CD4-positive, alpha-beta T cell treated with Interleukin-21 for 1 hour (primary cell): ENCODE measurements around the gene HPRT1.

Experiments used
- DNase-seq: peaks from one replicate; pipeline ENCODE4 v3.0.0-alpha.2; 2020

Gene HPRT1

DNA sequence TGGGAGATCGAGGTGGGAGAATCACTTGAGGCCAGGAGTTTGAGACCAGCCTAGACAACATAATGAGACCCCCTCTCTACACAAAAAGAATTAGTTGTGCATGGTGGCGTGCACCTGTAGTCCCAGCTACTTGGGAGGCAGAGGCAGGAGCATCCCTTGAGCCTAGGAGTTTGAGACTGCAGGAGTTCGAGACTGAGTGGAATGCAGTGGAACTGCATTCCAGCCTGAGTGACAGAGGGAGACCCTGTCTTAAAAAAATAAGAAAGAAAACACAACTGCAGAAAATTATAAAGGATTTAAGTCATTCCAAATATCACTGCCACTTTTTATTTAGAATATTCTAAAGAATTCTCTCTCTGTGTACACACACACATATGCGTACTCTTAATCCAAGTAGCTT, 18.4 kb downstream of the HPRT1 start:
- DNase-seq: no peak

DNA sequence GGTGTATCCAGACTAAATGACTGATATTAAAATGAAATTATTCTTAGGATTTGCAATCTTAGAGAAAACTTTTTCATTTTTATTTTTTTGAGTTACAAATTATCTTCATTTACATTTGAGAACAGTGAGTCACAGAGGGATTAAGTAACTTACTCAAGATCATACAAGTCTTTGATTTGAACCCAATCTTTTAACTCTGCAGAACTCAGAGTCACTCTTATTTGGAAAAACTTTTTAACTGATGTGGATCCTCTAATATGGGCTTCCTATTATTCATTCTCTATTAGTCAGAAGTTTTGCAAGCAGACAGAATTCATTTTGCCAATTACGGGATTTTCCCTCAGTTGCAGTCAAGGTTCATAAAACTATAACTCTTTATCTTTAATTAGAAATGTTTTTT, 20.1 kb downstream of the HPRT1 start:
- no peak for DNase-seq

DNA sequence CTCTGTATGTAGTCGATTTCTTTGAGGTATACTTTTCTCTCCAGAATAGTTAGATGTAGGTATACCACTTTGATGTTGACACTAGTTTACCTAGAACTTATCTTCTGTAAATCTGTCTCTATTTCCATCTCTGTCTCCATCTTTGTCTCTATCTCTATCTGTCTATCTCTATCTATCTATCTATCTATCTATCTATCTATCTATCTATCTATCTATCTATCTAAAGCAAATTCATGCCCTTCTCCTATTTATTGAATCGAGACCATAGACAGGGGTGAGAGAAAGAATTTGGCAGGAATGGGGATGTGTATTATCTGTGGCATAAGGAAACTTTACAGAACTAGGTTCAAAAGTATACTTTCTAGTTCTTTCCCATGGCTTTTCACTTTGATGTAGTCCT, 21.4 kb downstream of the HPRT1 start:
- DNase-seq: no peak

DNA sequence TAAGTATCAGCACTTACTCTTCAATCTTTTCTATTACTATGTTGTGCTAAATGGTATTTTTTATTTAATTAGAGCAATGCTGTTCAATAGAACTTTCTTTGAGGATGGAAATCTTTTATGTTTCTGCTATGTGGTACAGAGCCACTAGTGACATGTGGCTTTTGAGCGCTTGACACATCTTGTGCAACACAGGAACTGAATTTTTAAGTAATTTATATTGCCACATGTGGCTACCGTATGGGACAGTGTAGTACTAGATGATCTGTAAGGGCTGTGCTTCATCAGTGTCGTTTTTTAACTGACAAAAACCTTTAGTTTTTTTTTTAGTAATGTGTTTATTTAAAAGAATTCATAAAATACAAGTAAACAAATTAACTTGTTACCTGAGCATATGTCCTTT, 22.4 kb downstream of the HPRT1 start:
- no peak for DNase-seq

DNA sequence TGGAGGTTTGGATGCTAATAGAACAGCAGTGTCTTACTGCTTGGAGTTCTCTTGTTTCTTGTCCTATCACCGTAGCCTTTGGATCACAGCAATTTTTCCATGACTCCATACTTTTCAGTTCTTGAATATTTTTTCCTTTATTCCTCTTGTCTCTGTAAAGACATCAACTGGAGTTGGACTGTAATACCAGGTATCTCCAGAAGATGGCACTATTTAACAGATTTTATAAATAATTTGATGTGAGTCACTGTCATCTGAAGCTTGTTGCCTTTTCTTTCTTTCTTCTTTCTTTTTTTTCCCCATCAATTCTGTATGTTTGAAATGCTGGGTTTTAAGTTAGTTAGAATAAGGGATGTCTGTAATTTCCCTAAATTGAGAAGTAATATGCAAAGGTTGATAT, 24.1 kb downstream of the HPRT1 start:
- peak; percentile 45 for DNase-seq

DNA sequence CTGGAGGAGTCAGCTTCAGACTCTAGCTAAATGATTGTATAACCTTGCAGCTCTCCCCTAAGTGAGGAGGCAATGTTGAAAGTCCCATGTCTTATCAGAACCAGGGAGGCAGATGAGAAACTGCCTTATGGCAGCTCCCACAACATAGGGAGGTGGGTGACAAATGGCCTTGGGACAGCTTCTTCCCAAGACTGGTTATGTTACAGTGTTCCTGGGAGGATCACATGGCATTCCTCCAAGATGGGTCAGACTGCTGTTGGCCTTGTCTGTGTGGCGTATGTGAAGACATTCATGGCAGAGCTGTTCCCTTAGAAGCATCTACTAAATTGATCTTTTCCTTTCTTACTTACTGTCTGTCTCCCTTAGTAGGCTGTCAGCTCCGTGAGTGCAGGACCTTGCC, 42.0 kb downstream of the HPRT1 start:
- DNase-seq: no peak

DNA sequence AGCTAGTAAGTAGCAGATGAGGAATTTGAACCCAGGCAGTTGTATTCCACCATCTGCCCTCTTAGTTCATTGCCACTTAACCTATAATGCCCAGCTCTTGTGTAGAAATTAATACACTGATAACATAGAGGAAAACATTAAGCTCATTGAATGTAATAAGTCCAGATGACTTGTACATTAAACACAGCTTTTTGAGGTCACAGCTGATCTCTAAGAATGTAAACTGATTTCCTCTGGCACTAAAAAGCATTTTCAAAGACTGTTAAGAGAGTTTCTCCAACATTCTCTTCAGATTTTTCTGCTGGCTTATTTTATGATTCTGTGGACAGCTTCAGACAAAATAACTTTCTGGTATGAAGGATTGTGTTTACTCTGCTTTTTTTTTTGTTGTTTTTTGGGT, 42.7 kb downstream of the HPRT1 start:
- no peak for DNase-seq

DNA sequence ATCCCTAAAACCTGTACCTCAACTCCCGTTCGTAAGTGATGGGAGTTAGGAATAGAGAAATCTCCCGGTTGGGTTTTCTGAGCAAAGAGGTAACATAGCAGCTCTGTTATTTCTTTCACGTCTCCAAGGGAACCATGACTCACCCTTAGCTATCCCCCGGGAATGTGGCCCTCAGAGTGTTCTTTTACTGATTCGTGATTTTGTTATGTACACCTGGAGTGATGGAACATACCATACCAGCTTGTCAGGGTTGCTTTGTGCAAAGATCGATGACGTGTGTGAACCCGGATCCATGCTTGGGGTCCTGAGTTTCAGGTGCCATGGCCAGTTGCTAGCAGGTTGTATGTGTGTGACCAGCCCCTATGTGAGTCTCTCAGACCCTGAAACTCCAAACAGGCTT, 52.6 kb downstream of the HPRT1 start:
- no peak for DNase-seq

DNA sequence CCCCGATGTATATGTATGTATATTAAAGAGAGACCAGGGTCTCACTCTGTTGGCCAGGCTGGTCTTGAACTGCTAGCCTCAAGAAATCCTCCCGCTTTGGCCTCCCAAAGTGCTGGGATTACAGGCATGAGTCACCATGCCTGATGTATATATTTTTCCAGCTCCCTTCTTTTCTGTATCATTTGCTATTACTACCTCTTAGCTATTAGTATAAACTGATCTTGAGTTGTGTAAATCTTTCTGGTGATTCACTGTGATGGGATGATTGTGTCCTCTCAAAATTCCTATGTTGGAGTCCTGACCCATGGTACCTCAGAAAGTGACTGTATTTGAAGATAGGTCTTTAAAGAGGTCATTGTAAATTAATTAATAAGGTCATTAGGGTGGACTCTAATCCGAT, 53.1 kb downstream of the HPRT1 start:
- no peak for DNase-seq

DNA sequence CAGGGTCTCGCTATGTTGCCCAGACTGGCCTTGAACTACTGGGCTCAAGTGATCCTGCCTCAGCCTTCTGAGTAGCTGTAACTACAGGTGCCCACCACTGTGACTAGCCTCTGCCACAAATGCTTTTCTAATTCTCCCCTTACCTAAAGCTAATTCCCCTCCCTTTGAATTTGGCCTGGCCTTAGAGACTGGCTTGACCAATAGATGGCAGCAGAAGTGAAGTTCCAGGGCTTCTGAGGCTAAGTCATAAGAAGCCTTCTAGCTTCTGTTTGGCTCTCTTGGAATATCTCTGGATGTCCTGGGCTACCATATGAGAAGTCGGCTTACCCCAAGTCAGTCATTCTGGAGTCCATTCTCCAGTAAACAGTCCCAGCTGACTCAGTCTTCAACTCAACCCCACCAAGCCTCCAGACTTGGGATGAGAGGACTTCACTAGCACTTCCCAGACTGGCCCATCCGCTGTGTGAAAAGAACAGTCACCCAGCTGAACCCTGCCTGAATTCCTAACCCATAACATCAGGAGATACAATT, 61.0 kb downstream of the HPRT1 start:
- peak; percentile 11 for DNase-seq

DNA sequence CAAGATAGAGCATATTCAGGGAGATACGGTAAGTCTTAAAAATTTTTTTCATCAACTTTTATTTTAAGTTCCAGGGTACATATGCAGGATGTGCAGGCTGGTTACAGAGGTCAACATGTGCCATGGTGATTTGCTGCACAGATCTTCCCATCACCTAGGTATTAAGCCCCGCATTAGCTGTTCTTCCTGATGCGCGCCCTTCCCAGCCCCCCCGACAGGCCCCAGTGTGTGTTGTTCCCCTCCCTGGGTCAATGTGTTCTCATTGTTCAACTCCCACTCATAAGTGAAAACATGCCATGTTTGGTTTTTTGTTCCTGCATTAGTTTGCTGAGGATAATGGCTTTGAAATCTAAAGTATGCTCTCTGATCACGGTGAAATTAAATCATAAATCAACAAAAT, 64.2 kb downstream of the HPRT1 start:
- DNase-seq: no peak

DNA sequence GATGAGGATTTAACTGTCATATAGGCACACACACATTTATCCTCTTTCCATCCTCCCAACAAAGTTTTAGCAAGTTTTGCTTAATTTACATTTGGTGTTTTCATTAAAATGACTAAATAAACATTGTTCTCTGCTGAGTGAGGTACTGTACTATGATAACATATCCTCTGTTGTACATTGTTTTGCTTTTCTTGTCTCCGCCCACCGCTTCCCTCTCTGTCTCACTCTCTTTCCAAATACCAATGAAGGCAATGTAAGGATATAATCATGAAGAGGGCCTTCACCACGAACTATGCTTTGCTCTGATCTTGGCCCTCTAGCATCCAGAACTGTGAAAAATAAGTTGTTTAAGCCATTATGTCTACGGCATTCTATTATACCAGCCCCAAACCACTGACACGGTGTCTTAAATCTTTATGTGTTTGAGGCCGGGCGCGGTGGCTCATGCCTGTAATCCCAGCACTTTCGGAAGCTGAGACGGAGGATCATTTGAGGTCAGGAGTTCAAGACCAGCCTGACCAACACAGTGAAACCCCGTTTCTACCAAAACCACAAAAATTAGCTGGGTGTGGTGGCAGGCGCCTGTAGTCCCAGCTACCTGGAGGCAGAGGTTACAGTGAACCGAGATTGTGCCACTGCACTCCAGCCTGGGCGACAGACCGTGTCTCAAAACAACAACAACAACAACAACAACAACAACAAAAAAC, 65.3 kb downstream of the HPRT1 start:
- no peak for DNase-seq

DNA sequence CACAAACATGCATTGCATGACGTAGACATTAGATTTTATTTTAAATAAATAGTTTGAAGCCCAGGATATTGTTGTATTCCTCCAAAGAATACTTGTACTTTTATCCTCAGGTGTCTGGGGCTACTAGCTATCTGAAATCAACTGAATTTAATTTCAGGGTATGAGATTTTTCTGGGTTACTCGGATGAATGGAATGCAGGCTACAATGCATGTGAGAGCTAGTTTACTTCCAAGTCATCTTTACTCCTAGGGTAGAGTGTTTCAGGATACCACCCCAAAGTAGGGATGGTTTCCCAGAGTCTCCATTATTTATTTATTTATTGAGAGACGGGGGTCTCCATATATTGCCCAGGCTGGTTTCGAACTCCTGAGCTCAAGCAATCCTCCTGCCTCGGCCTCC, 66.4 kb downstream of the HPRT1 start:
- DNase-seq: no peak

DNA sequence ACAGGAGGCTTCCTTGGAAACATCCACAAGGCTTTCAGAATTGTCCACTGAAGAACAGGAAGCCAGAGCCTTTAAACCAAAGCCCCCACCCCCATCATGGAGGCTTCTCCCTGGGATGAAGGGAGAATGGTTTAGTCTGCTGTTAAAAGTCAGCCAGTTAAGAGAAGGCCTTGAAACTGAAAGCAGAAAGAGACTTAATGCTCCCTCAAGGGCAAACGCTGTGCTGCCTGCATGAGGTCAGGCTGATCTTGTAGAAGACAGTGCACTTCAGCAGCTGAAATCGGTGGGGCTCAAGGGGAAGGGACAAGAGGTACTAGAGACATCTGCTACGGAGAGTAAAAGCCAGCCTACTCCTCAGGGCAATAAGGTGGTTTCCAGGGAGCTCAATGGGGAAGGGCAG, 69.0 kb downstream of the HPRT1 start:
- no peak for DNase-seq

DNA sequence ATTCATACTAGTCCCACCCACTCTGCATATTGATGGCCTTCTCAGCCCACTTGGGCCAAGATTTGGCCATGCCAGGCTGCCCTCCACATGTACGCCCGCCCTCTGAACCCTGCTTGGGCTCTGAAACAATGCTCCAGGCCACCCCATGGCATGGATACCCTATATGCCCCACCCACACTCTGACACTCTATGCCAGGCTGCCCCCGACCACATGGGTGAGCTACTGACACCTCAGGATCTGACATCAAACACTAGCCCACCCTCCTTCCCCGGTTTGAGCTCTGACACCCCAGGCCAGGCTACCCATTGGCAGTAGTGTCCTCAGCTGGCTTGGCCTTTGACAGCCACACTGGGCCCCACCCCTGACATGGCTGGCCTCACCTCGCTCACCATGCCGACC, 69.5 kb downstream of the HPRT1 start:
- no peak for DNase-seq

DNA sequence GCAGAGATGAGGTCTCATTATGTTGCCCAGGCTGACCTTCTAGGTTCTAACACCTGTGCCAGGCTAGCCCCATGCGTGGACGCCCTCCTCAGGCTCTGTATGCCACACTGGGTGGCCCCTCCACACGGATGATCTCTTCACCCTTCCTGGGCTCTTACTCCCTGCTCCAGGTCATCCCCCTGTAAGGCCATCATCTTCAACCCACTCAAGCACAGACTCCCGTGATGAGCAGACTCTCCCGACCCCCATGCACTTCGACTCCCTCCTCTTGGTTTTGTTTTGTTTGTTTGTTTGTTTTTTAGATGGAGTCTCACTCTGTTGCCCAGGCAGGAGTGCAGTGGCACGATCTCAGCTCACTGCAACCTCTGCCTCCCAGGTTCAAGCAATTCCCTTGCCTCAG, 70.9 kb downstream of the HPRT1 start:
- DNase-seq: no peak

DNA sequence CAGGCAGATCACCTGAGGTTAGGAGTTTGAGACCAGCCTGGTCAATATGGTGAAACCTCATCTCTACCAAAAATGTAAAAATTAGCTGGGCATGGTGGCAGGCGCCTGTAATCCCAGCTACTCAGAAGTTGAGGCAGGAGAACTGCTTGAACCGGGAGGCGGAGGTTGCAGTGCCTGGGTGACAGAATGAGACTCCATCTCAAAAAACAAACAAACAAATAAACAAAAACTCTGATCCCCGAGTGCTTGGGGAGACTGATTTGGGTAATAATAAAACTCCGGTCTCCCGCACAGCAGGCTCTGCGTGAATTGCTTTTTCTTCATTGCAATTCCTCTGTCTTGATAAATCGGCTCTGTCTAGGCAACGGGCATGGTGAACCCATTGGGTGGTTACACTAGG, 73.4 kb downstream of the HPRT1 start:
- DNase-seq: no peak

DNA sequence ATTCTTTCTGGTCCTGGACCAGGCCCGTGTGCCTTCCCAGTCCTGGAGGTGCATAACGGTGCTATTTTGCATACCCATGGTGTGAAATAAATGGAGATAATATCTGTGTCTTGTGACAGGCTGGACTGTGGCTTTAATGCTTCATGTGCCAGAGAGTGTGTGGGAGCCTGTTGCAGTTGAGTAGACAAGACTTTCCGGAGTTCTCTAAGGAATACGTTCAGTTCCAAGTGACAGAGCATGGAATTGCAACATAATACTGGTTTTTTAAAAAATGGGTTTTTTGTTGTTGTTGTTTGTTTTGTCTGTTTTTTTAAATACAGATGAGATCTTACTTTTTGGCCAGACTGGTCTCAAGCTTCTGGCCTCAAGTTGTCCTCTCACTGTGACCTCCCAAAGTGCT, 74.0 kb downstream of the HPRT1 start:
- no peak for DNase-seq

DNA sequence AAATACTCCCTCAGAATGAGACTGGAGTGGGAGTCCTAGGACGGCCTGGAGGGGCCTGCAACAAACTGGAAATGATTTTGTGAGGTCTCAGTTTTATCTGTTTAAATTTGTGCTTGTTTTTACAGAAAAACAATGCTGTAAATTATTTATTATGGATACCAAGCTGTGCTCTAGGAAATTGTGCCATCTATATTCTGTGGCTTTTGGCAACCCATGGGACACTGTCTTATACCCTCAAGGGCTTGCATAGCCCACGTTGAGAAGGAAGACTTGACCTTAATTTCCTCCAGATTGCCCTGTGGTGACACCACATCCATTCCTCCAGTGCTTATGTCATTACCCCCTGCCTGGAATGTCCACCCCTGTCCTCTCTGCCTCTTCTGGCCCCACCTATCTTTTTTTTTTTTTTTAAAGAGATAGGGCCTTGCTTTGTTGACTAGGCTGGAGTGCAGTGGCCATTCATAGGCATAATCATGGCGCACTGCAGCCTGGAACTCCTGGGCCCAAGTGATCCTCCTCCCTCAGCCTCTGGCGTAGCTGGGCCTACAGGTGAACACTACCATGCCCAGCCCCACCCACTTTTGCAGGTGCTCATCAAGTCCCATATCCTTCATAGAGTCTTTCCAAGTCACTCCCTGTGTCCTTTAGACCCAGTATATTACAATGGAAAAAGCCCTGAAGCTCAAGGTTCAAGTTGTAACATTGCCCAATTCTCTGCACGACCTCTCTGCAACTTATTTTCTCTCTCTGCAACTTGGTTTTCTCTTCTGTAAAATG, 77.4 kb downstream of the HPRT1 start:
- no peak for DNase-seq

DNA sequence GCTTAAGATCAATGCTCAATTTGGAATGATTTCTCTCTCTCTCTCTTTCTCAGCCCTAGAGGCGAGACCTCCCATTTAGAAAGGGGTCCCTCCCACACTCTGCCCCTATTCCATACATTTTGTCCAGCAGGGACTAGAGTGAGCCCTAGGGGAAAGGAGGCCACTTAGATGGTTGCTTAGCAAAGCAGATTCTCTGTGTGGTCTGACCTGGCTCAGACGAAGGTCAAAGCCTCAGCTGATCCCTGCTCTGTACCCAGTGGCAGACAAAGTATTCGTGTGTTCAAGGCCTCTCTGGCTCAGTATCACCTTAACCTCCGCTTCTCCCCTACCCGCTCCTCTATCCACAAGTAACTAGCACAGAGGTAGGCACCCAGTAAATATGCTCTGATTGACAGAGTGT, 78.4 kb downstream of the HPRT1 start:
- no peak for DNase-seq

DNA sequence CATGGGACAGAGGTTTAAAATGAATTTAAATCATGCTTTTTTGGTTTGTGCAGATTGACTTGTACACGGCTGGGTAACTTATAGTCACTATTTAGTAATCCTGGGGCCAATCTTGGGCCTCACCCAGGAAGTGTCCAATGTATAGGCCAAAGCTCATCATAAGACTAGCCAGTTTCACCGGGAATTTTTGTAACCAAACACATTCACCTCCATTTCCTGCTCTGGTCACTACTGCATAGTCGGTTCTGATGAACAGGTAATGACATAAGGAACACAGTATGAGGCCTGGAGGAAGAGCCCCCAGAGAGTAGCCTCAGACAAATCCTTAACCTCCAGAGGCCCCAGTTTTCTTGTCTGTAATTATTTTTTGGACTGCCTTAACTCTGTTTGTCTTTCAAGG, 81.9 kb downstream of the HPRT1 start:
- DNase-seq: no peak

DNA sequence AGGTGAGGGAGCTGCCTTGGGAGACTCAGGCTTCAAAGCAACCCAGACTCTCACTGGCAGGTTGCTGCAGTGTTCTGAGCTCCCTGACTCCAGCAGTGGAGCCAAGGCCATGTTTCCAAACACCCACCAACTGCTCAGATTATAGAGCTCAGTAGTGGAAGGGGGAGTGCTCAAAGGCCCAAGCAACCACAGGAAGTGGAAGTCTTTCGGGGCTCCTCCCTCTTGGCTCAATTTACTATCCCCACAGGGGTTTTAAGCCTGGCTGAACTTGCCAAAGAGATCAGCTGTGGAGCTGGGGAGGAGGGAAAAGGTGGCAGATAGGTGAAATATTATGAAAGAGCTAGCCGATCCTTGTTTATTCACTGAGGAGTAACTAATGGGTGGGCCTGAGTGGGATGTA, 82.5 kb downstream of the HPRT1 start:
- no peak for DNase-seq

DNA sequence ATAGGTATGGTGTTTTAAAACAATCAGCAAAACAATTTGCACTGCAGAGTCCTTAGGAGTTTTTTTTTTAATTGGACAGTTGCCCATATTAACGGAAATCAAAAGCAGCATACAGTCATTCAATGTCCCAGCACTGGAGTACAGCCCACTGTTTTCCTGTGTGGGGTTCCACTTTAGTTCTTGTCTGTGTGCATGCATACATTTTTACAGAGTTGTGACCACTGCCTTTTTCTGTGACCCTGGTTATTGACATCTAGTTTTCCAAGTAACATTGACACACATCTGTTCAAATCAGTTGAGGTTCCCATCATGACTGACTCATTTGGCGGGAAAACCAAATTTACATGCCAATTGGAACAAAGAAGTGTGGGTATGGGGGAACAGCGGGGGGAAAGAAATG, 83.3 kb downstream of the HPRT1 start:
- DNase-seq: no peak

DNA sequence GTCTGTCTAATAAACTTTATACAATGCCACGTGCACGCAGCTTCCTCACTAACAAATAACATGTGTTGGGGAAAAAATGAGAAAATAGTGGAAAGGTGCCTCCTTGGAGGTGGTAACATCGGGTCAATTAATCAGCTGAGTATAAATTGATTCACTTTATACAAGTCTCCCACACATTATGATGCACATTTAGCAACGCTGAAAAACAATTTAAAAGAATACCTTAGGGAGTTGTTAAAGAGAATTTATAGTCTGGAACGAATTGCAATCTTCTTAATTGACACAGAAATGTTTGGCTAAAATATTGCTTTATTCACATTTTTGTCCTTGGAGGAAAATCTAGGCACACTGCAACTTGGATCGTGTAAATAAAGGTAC, 84.2 kb downstream of the HPRT1 start:
- DNase-seq: no peak
